ENCODE results near the gene HSD11B1L.
"Not testable (repeated sequence)": the region's sequence is repeated elsewhere in the genome, so short reads cannot be mapped to it uniquely, and the experiment has no call there.

Gene HSD11B1L

GRCh38 chr19:5697890-5698634, 17.2 kb downstream of the HSD11B1L start:
- no peak overlapping the region for H3K4me3 ChIP-seq (ENCODE audit: low read depth, low read length)

GRCh38 chr19:5698635-5699422, 18.0 kb downstream of the HSD11B1L start:
- no peak overlapping the region for H3K4me3 ChIP-seq (ENCODE audit: low read depth, low read length)

GRCh38 chr19:5700455-5701092, 19.7 kb downstream of the HSD11B1L start:
- H3K4me3 ChIP-seq (ENCODE audit: low read depth, low read length) = no peak overlapping the region

GRCh38 chr19:5702053-5702410, 21.2 kb downstream of the HSD11B1L start:
- not testable (repeated sequence) for H3K4me3 ChIP-seq (ENCODE audit: low read depth, low read length)

GRCh38 chr19:5703819-5704818, 23.3 kb downstream of the HSD11B1L start:
- H3K4me3 ChIP-seq (ENCODE audit: low read depth, low read length) = no peak overlapping the region

- no peak overlapping the region for H3K4me3 ChIP-seq (ENCODE audit: low read depth, low read length)
Observed at GRCh38 chr19:5705552-5705951, 24.7 kb downstream of the HSD11B1L start.

- H3K4me3 ChIP-seq (ENCODE audit: low read depth, low read length) = no peak overlapping the region
Observed at GRCh38 chr19:5706876-5707573, 26.2 kb downstream of the HSD11B1L start.

- no peak overlapping the region for H3K4me3 ChIP-seq (ENCODE audit: low read depth, low read length)
Observed at GRCh38 chr19:5707576-5708575, 27.0 kb downstream of the HSD11B1L start.

GRCh38 chr19:5711025-5711424, 30.2 kb downstream of the HSD11B1L start:
- no peak overlapping the region for H3K4me3 ChIP-seq (ENCODE audit: low read depth, low read length)

- no peak overlapping the region for H3K4me3 ChIP-seq (ENCODE audit: low read depth, low read length)
Observed at GRCh38 chr19:5711713-5712161, 30.9 kb downstream of the HSD11B1L start.

GRCh38 chr19:5713228-5713627, 32.4 kb downstream of the HSD11B1L start:
- no peak overlapping the region for H3K4me3 ChIP-seq (ENCODE audit: low read depth, low read length)

GRCh38 chr19:5714816-5715215, 34.0 kb downstream of the HSD11B1L start:
- H3K4me3 ChIP-seq (ENCODE audit: low read depth, low read length) = no peak overlapping the region

- H3K4me3 ChIP-seq (ENCODE audit: low read depth, low read length) = no peak overlapping the region
Observed at GRCh38 chr19:5717215-5717935, 36.5 kb downstream of the HSD11B1L start.

GRCh38 chr19:5718037-5718578, 37.3 kb downstream of the HSD11B1L start:
- H3K4me3 ChIP-seq (ENCODE audit: low read depth, low read length) = peak overlapping the region; percentile 98

GRCh38 chr19:5718579-5719273, 37.9 kb downstream of the HSD11B1L start:
- H3K4me3 ChIP-seq (ENCODE audit: low read depth, low read length) = peak overlapping the region; percentile 98

- H3K4me3 ChIP-seq (ENCODE audit: low read depth, low read length) = peak overlapping the region; percentile 98
Observed at GRCh38 chr19:5719274-5719960, 38.6 kb downstream of the HSD11B1L start.

All from iPS-11a (cell line).